Nephron progenitor cell (in vitro differentiated cells): ENCODE measurements around the gene ABLIM3.

Experiments
- DNase-seq: peaks from one replicate; pipeline ENCODE4 v3.0.0; 2021
- H3K27ac Mint-ChIP-seq: 2 replicates; pipeline ENCODE4 v1.8.0; 2021; ENCODE audit warnings: mild to moderate bottlenecking, moderate library complexity, mixed read lengths
- H3K27me3 Mint-ChIP-seq: 2 replicates; pipeline ENCODE4 v1.8.0; 2021; ENCODE audit warnings: mild to moderate bottlenecking, low read depth, mixed read lengths; ENCODE audit not compliant: poor library complexity
- H3K36me3 Mint-ChIP-seq: 2 replicates; pipeline ENCODE4 v1.8.0; 2021; ENCODE audit warnings: low read depth, mixed read lengths
- H3K4me1 Mint-ChIP-seq: 2 replicates; pipeline ENCODE4 v1.8.0; 2021; ENCODE audit warnings: mixed read lengths
- H3K4me3 Mint-ChIP-seq: 2 replicates; pipeline ENCODE4 v1.8.0; 2021; ENCODE audit warnings: mild to moderate bottlenecking, moderate library complexity, mixed read lengths
- H3K9me3 Mint-ChIP-seq: 2 replicates; pipeline ENCODE4 v1.8.0; 2021; ENCODE audit warnings: mild to moderate bottlenecking, moderate library complexity, mixed read lengths
- TF ChIP-seq, protein P1 (sequence below): fragments of 200-600 bp; sonication (generic); IDR thresholded peaks from 2 replicates; pipeline ENCODE4 v1.5.0; 2021; ENCODE audit warnings: antibody characterized with exemption

ABLIM3 gene

DNA sequence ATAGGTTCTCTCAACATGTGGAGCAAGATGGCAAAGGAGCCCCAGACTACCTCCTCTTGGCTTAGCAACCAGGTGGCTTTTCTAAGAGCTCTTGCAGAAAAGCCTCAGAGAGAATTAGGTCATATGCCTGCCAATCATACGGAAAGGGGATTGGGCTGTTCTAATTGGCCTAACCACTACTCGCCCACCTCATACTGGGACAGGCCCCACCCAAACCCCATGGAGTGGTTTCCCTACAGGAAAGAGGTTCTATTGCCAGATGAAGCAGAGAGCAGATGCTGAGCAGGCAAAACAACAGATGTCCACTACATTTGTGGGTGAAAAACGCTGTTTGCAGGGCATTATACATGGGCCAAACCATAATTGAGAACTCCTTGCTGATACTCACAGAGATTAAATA, 29.0 kb downstream of the ABLIM3 start:
- Mint-ChIP-seq H3K36me3 (no peaks in the 10 kb centered on the region), H3K27me3 (peaks cover 17% of the 10 kb centered on the region), H3K4me3 (no peak overlapping the region), H3K9me3 (no peaks in the 10 kb centered on the region), H3K27ac (no peak overlapping the region), H3K4me1 (peaks cover 17% of the 10 kb centered on the region)
- TF ChIP-seq, protein P1, sequence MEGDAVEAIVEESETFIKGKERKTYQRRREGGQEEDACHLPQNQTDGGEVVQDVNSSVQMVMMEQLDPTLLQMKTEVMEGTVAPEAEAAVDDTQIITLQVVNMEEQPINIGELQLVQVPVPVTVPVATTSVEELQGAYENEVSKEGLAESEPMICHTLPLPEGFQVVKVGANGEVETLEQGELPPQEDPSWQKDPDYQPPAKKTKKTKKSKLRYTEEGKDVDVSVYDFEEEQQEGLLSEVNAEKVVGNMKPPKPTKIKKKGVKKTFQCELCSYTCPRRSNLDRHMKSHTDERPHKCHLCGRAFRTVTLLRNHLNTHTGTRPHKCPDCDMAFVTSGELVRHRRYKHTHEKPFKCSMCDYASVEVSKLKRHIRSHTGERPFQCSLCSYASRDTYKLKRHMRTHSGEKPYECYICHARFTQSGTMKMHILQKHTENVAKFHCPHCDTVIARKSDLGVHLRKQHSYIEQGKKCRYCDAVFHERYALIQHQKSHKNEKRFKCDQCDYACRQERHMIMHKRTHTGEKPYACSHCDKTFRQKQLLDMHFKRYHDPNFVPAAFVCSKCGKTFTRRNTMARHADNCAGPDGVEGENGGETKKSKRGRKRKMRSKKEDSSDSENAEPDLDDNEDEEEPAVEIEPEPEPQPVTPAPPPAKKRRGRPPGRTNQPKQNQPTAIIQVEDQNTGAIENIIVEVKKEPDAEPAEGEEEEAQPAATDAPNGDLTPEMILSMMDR = no peak
- no peak for DNase-seq

DNA sequence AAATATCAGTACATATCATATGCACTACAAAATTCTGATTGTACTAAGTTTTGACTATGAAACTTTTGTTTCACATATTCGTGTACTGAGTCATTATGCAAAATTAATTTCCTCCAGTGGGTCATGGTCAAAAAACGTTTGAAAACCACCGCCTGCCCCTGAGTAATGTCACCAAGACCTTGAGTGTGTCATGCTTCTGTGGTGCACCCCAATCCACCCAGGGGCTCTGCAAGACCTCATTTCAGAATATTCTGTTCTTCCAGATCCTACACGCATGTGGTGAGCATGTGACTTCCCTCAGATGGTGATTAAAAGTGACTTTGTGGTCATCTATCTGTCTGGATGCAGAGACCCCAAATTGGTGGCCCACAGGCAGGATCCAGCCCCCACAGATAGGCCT, 31.0 kb downstream of the ABLIM3 start:
- TF ChIP-seq, protein P1 = no peak
- DNase-seq = no peak
- Mint-ChIP-seq H3K36me3 (no peaks in the 10 kb centered on the region), H3K27me3 (peaks cover 15% of the 10 kb centered on the region), H3K4me3 (no peak overlapping the region), H3K9me3 (no peaks in the 10 kb centered on the region), H3K4me1 (peaks cover 21% of the 10 kb centered on the region), H3K27ac (no peak overlapping the region)

DNA sequence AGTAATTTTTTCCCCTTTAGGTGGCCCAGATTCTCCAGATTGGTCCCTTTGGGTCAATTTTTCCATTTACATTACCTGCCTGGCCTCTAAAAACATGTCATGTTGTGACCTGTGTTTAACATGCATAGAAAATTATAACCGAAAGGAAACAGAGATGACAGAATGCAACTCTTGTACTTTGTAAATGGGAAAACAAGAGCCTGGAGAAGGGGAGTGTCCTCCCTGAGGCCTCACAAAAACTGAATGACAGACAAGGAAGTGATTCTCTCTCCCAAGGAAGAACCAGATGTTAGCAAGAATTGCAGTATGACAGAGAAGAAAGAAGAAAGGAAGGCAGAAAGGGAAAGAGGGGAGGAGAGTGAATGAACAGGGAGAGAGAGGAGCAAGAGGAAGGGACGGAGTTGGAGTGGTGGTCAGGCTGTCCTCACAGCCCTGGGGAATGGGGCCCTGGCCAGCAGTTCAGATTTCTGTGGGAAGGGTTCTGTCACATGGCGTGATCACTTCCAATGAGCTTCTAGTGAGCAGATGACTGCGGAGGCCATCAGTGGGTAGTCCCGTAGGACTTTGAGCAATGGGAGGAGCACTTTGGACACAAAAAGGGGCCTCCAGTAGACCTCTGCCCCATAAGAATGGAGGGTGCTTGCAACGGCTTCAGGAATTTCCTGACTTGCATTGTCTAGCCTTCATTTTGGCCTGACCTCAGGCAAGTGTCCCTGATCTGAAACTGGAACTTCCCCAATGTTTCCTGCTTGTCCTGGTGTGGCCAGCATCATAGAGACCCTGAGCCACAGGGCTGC, 31.6 kb downstream of the ABLIM3 start:
- Mint-ChIP-seq H3K27ac (no peak overlapping the region), H3K4me1 (peaks cover 24% of the 10 kb centered on the region), H3K4me3 (no peak overlapping the region), H3K9me3 (no peaks in the 10 kb centered on the region), H3K36me3 (no peaks in the 10 kb centered on the region), H3K27me3 (peaks cover 14% of the 10 kb centered on the region)
- DNase-seq = no peak
- TF ChIP-seq, protein P1 = no peak

DNA sequence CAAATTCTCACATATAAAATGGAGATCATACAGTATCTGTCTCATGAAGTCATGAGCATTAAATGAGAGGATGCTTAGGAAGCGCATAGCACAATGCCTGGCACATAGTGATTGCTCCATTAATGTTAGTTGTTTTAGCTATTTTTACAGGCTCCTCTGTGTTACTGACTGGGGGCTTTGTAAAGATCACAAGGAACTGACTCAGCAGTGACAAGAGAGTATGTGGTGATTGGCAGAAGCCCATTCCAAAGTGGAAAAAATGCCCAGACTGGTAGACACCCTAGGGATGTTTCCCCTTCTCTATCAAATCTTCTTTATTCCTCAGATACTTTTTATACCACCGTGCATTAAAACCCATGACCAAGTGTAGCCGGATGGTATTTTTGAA, 33.5 kb downstream of the ABLIM3 start:
- no peaks in the 10 kb centered on the region for H3K36me3 Mint-ChIP-seq
- H3K4me3 Mint-ChIP-seq = no peak overlapping the region
- DNase-seq = no peak
- H3K9me3 Mint-ChIP-seq = no peaks in the 10 kb centered on the region
- H3K4me1 Mint-ChIP-seq = peaks cover 21% of the 10 kb centered on the region
- TF ChIP-seq, protein P1 = no peak
- H3K27me3 Mint-ChIP-seq = peaks cover 10% of the 10 kb centered on the region
- no peak overlapping the region for H3K27ac Mint-ChIP-seq

DNA sequence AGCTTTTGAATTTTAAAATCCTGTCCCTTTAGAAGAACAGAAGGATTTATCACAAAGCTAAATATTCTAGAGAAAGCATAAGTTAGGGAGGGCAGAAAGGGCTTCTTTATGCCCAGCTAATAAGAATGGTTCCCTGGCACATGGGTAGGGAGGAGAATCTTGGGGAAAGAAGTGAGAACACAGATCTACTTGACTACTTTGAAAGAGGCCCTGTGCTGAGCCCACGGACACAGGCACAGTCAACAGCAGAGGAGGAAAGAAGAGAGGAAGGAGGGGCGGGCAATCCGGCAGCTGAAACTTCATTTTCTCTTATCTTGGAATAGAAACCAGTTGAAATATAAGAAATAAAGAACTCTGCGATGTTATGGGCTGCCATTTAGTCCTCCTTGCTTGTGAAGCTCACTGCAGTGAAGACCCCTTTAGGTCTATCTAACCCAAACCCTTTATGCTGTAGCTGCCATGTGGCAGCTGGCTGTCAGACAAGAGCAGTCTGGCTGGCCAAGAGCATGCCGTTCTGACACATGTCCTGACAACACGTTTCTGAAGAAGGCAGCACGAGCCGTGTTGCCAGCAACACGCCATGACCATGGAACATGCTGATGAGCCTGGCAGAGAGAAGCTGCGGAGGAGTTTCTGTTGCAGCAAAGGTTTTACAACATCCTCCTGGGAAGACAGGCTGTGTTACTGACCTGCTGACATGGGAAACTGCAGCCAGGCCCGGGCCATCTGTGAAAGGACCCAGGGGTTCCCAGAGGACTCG, 34.2 kb downstream of the ABLIM3 start:
- H3K4me1 Mint-ChIP-seq = peaks cover 21% of the 10 kb centered on the region
- no peak overlapping the region for H3K4me3 Mint-ChIP-seq
- no peak for DNase-seq
- TF ChIP-seq, protein P1 = no peak
- no peaks in the 10 kb centered on the region for H3K9me3 Mint-ChIP-seq
- peaks cover 9% of the 10 kb centered on the region for H3K27me3 Mint-ChIP-seq
- no peak overlapping the region for H3K27ac Mint-ChIP-seq
- no peaks in the 10 kb centered on the region for H3K36me3 Mint-ChIP-seq
